ENCODE data around the gene BLTP3B.

BLTP3B gene

DNA sequence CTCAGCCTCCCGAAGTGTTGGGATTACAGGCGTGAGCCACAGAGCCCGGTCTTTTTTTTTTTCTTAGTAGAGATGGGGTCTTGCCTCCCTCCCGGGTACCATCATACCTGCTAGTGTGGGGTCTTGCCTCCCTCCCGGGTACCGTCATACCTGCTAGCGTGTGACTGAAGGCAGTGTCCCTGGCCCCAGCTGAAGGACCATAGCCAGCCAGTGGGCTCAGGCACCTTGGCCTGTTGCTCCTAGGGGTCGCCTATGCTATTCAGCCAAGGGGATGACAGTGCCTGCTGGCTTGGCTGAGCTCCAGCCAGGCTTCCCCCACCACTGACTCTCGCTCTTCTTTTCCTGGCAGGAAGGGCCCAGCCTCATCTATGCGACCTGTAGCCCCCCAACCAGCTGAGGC is 10.5 kb upstream of the BLTP3B start:
- H3K4me2 ChIP-seq (ENCODE audit: low read length): no peak overlapping the region
- H3K4me3 ChIP-seq (ENCODE audit: low read depth, low read length, poor library complexity, severe bottlenecking): no peak overlapping the region
- H2AFZ ChIP-seq (ENCODE audit: low read length): no peak overlapping the region
- H3K9me3 ChIP-seq (ENCODE audit: low read length): no peaks in the 10 kb centered on the region
- H3K4me1 ChIP-seq (ENCODE audit: insufficient read depth, low read length, severe bottlenecking): no peaks in the 10 kb centered on the region
- no peak overlapping the region for H3K9ac ChIP-seq (ENCODE audit: low read length)
- no peaks in the 10 kb centered on the region for H3K36me3 ChIP-seq (ENCODE audit: insufficient read depth, low read length)
- TF ChIP-seq CTCF (IDR thresholded peaks at IDR 0.05; ENCODE audit: low read length) (no peak), EZH2 (IDR thresholded peaks at IDR 0.05; ENCODE audit: borderline replicate concordance, low read length) (no peak)
- H3K9me2 ChIP-seq (ENCODE audit: low read depth, low read length): no peaks in the 10 kb centered on the region
- no peaks in the 10 kb centered on the region for H3K27me3 ChIP-seq (ENCODE audit: insufficient read depth, low read length)
- no peaks in the 10 kb centered on the region for H3F3A ChIP-seq (ENCODE audit: insufficient read depth, low read length)
- no peak overlapping the region for H3K27ac ChIP-seq (ENCODE audit: low read depth, low read length, poor library complexity, severe bottlenecking)
- no peaks in the 10 kb centered on the region for H3K79me2 ChIP-seq (ENCODE audit: insufficient read depth, low read length)
- H4K20me1 ChIP-seq (ENCODE audit: insufficient read depth, low read length): no peaks in the 10 kb centered on the region

- Histone ChIP-seq H3K9me3 (ENCODE audit: low read length) (no peaks in the 10 kb centered on the region), H3K4me2 (ENCODE audit: low read length) (no peak overlapping the region), H3K9me2 (ENCODE audit: low read depth, low read length) (no peaks in the 10 kb centered on the region), H3K79me2 (ENCODE audit: insufficient read depth, low read length) (no peaks in the 10 kb centered on the region), H3K4me3 (ENCODE audit: low read depth, low read length, poor library complexity, severe bottlenecking) (no peak overlapping the region), H3K27ac (ENCODE audit: low read depth, low read length, poor library complexity, severe bottlenecking) (no peak overlapping the region), H3K9ac (ENCODE audit: low read length) (no peak overlapping the region), H3F3A (ENCODE audit: insufficient read depth, low read length) (no peaks in the 10 kb centered on the region), H3K27me3 (ENCODE audit: insufficient read depth, low read length) (no peaks in the 10 kb centered on the region), H4K20me1 (ENCODE audit: insufficient read depth, low read length) (no peaks in the 10 kb centered on the region), H3K4me1 (ENCODE audit: insufficient read depth, low read length, severe bottlenecking) (no peaks in the 10 kb centered on the region), H3K36me3 (ENCODE audit: insufficient read depth, low read length) (no peaks in the 10 kb centered on the region), H2AFZ (ENCODE audit: low read length) (no peak overlapping the region)
- TF ChIP-seq CTCF (IDR thresholded peaks at IDR 0.05; ENCODE audit: low read length) (no peak), EZH2 (IDR thresholded peaks at IDR 0.05; ENCODE audit: borderline replicate concordance, low read length) (no peak)
Measured at GRCh38 chr12:100151769-100152168, 9.1 kb upstream of the BLTP3B start.

- H3K9me2 ChIP-seq (ENCODE audit: low read depth, low read length): no peaks in the 10 kb centered on the region
- H3K4me3 ChIP-seq (ENCODE audit: low read depth, low read length, poor library complexity, severe bottlenecking): no peak overlapping the region
- H3K79me2 ChIP-seq (ENCODE audit: insufficient read depth, low read length): peaks cover 7% of the 10 kb centered on the region; the same call in 1 of the 2 replicates
- no peak for TF ChIP-seq EZH2 (IDR thresholded peaks at IDR 0.05; ENCODE audit: borderline replicate concordance, low read length)
- no peak for TF ChIP-seq CTCF (IDR thresholded peaks at IDR 0.05; ENCODE audit: low read length)
- H3K4me1 ChIP-seq (ENCODE audit: insufficient read depth, low read length, severe bottlenecking): peaks cover 22% of the 10 kb centered on the region
- H3K9me3 ChIP-seq (ENCODE audit: low read length): no peaks in the 10 kb centered on the region
- no peak overlapping the region for H2AFZ ChIP-seq (ENCODE audit: low read length)
- H4K20me1 ChIP-seq (ENCODE audit: insufficient read depth, low read length): no peaks in the 10 kb centered on the region
- no peak overlapping the region for H3K9ac ChIP-seq (ENCODE audit: low read length)
- H3K27ac ChIP-seq (ENCODE audit: low read depth, low read length, poor library complexity, severe bottlenecking): no peak overlapping the region
- H3K27me3 ChIP-seq (ENCODE audit: insufficient read depth, low read length): no peaks in the 10 kb centered on the region
- no peaks in the 10 kb centered on the region for H3F3A ChIP-seq (ENCODE audit: insufficient read depth, low read length)
- no peak overlapping the region for H3K4me2 ChIP-seq (ENCODE audit: low read length)
- no peaks in the 10 kb centered on the region for H3K36me3 ChIP-seq (ENCODE audit: insufficient read depth, low read length)
Measured at GRCh38 chr12:100146252-100146651, 3.6 kb upstream of the BLTP3B start.
